Measurements from ENCODE around the gene STING1.
"Not testable (repeated sequence)": the region's sequence is repeated elsewhere in the genome, so short reads cannot be mapped to it uniquely, and the experiment has no call there.

STING1 gene

GRCh38 chr5:139513852-139514485 lies 31.4 kb upstream of the STING1 start:
- no peaks in the 10 kb centered on the region for H3K36me3 ChIP-seq (ENCODE audit: control insufficient read depth, insufficient read depth, low read length)

DNA sequence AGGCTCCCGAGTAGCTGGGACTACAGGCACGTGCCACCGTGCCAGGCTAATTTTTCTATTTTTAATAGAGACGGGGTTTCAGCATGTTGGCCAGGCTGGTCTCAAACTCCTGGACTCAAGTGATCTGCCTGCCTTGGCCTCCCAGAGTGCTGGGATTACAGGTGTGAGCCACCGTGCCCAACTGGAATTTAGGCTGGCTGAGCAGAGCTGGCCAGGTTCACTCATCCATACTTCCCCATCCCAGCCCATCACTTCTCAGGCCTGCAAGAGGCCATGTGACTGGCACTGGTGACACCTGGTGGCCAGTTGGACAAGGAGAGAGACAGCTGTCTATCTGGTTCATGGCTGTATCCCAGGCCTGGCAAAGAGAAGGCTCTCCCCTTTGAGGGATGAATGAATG lies 30.9 kb upstream of the STING1 start:
- peak; percentile 69 for TF ChIP-seq CTCF (IDR thresholded peaks at IDR 0.05; ENCODE audit: insufficient read depth, low read length, poor library complexity, severe bottlenecking)
- DNase-seq (ENCODE audit: extremely low read depth, insufficient read length): peak; percentile 50
- H3K36me3 ChIP-seq (ENCODE audit: control insufficient read depth, insufficient read depth, low read length); H3K27me3 ChIP-seq (replicated peaks; ENCODE audit: control insufficient read depth, insufficient read depth, low read length); H3K4me3 ChIP-seq (replicated peaks; ENCODE audit: low read depth, low read length): not testable (repeated sequence)

More at GRCh38 chr5:139513852-139514485, 31.4 kb upstream of the STING1 start:
- Histone ChIP-seq H3K27me3 (replicated peaks; ENCODE audit: control insufficient read depth, insufficient read depth, low read length) (no peaks in the 10 kb centered on the region), H3K4me3 (replicated peaks; ENCODE audit: low read depth, low read length) (no peak overlapping the region)
- DNase-seq (ENCODE audit: extremely low read depth, insufficient read length): no peak
- TF ChIP-seq CTCF (IDR thresholded peaks at IDR 0.05; ENCODE audit: insufficient read depth, low read length, poor library complexity, severe bottlenecking): no peak

- H3K4me3 ChIP-seq (replicated peaks; ENCODE audit: low read depth, low read length): no peak overlapping the region
- no peak for TF ChIP-seq CTCF (IDR thresholded peaks at IDR 0.05; ENCODE audit: insufficient read depth, low read length, poor library complexity, severe bottlenecking)
- DNase-seq (ENCODE audit: extremely low read depth, insufficient read length): no peak
- H3K27me3 ChIP-seq (replicated peaks; ENCODE audit: control insufficient read depth, insufficient read depth, low read length): no peaks in the 10 kb centered on the region
- H3K36me3 ChIP-seq (ENCODE audit: control insufficient read depth, insufficient read depth, low read length): no peaks in the 10 kb centered on the region
Measured at GRCh38 chr5:139512786-139513390, 30.3 kb upstream of the STING1 start.

GRCh38 chr5:139504722-139505121 lies 22.2 kb upstream of the STING1 start:
- H3K27me3 ChIP-seq (replicated peaks; ENCODE audit: control insufficient read depth, insufficient read depth, low read length); H3K4me3 ChIP-seq (replicated peaks; ENCODE audit: low read depth, low read length); H3K36me3 ChIP-seq (ENCODE audit: control insufficient read depth, insufficient read depth, low read length); DNase-seq (ENCODE audit: extremely low read depth, insufficient read length): not testable (repeated sequence)

DNA sequence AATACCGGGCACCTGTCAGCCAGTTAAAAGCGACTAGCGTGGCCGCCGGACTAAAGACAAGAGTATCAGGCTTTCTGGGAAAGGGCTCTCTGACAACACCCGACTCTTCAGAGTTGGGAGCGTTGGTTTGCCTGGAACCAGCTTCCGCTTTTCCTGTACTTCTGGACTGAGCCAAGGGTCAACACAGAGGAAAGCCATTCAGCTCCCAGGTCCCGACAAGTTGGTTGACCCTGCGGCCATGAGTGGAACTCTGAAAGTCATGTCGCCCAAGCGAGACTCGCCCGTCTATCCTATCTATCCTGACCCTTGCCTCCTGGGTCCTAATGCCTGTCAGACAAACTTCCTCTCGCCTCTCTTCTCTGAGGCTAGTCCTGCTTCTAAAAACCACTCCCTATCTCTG lies 21.3 kb upstream of the STING1 start:
- not testable (repeated sequence) for DNase-seq (ENCODE audit: extremely low read depth, insufficient read length); H3K36me3 ChIP-seq (ENCODE audit: control insufficient read depth, insufficient read depth, low read length); H3K27me3 ChIP-seq (replicated peaks; ENCODE audit: control insufficient read depth, insufficient read depth, low read length); H3K4me3 ChIP-seq (replicated peaks; ENCODE audit: low read depth, low read length)

- not testable (repeated sequence) for H3K27me3 ChIP-seq (replicated peaks; ENCODE audit: control insufficient read depth, insufficient read depth, low read length); H3K4me3 ChIP-seq (replicated peaks; ENCODE audit: low read depth, low read length); H3K36me3 ChIP-seq (ENCODE audit: control insufficient read depth, insufficient read depth, low read length); DNase-seq (ENCODE audit: extremely low read depth, insufficient read length)
Measured at GRCh38 chr5:139503036-139503817, 20.7 kb upstream of the STING1 start.

DNA sequence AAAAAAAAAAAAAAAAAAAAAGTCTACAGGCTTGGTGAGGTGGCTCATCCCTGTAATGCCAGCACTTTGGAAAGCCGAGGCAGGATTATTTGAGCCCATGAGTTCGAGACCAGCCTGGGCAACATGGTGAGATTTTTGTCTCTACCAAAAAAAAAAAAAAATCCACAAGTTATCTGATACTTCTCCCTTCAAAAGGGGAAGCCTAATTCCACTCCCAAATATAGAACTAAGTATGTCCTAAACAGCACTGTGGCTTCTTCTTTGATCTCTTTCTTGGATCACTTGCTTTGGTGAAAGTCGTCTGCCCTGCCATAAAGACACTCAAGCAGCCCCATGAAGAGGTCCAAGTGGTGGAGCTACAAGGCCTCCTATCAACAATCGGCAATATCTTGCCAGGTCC lies 18.8 kb upstream of the STING1 start:
- no peak overlapping the region for H3K4me3 ChIP-seq (replicated peaks; ENCODE audit: low read depth, low read length)
- no peaks in the 10 kb centered on the region for H3K27me3 ChIP-seq (replicated peaks; ENCODE audit: control insufficient read depth, insufficient read depth, low read length)
- no peaks in the 10 kb centered on the region for H3K36me3 ChIP-seq (ENCODE audit: control insufficient read depth, insufficient read depth, low read length)
- TF ChIP-seq CTCF (IDR thresholded peaks at IDR 0.05; ENCODE audit: insufficient read depth, low read length, poor library complexity, severe bottlenecking): no peak
- no peak for DNase-seq (ENCODE audit: extremely low read depth, insufficient read length)

All from GM06990 (cell line).